Uterus (tissue), 4 donors: ENCODE data around the gene ANKRD44. TPM values are rescaled to one million over a fixed set of nuclear protein-coding genes. Genes with fewer than 3 reads are reported as not detected.
A peak's percentile ranks its signal among the peaks of the same experiment; 100 is the strongest.

Experiments
- DNase-seq, 2 donors: peaks; one replicate each; pipeline ENCODE4 v3.0.0-alpha.2; 2019 to 2020
- H3K27ac ChIP-seq, 2 donors: fragments of 200-600 bp; sonication (generic); 1 replicate in 1 of 2; 2 replicates in 1 of 2; pipeline ENCODE4 v1.5.1; 2016 to 2018
- H3K27me3 ChIP-seq, 2 donors: fragments of 200-600 bp; sonication (generic); one replicate each; pipeline ENCODE4 v1.5.1; 2018 to 2019; ENCODE audit warnings: control low read depth in 1 of 2
- H3K36me3 ChIP-seq, 2 donors: fragments of 200-600 bp; sonication (generic); one replicate each; pipeline ENCODE4 v1.5.1; 2019; ENCODE audit warnings: control low read depth in 1 of 2
- H3K4me1 ChIP-seq, 2 donors: fragments of 200-600 bp; sonication (generic); one replicate each; pipeline ENCODE4 v1.5.1; 2018 to 2019; ENCODE audit warnings: control low read depth in 1 of 2
- H3K4me3 ChIP-seq, 2 donors: fragments of 200-600 bp; sonication (generic); 1 replicate in 1 of 2; 2 replicates in 1 of 2; pipeline ENCODE4 v1.5.1; 2018 to 2019; ENCODE audit warnings: mild to moderate bottlenecking in 1 of 2
- H3K9me3 ChIP-seq, 2 donors: fragments of 200-600 bp; sonication (generic); one replicate each; pipeline ENCODE4 v1.5.1; 2019; ENCODE audit warnings: control low read depth in 1 of 2
- POLR2A ChIP-seq, 2 donors: fragments of 450-650 bp; IDR thresholded peaks; one replicate each; pipeline ENCODE4 v1.6.1; 2016; ENCODE audit warnings: antibody characterized with exemption in 2 of 2, mild to moderate bottlenecking in 1 of 2, moderate library complexity in 1 of 2
- intact Hi-C: fragments of 100-400 bp; cut with DNase I; formaldehyde crosslinking; loops from one replicate; pipeline ENCODE4 v1.15.1; 2023; ENCODE audit warnings: low total_unique reads
- total RNA-seq, 4 donors: library from RNA; depleted of rRNA in 3 of 4; stranded (reverse); fragments of >200 nt in 3 of 4; gene quantifications; one replicate each; pipeline versions ENCODE4 v1.1.0 to v1.2.4, GENCODE V29; 2014 to 2023
- TF ChIP-seq, protein P1 (sequence below), 4 experiments: fragments of 200-600 bp in 2 of 4; fragments of 450-650 bp in 2 of 4; sonication (generic) in 2 of 4; IDR thresholded peaks; one replicate each; pipeline ENCODE4 v1.5.1; 2016 to 2019; ENCODE audit warnings: antibody characterized with exemption in 4 of 4, mild to moderate bottlenecking in 2 of 4, moderate library complexity in 1 of 4
- donor health status: DM: yes; HTN: yes; CAD: no.

ANKRD44 gene
- total RNA-seq, 4 donors from 2014 or later, result 14.4 to 71.5 (median 23.2) TPM

DNA sequence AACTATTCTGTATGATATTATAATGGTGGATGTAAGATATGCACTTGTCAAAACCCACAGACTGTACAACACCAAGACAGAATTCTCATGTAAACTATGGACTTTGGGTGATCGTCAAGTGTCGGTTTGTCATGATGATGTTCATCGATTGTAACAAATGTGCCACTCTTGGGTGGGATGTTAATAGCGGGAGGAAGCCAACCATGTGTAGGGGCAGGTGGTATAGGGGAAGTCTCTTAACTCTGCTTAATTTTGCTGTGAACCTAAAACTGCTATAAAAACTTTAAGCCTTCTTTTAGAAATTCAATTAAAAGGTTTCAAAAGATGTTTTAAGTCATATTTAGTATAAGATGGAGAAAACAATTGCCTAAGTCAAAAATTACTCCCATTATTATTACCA is 139.0 kb downstream of the ANKRD44 start:
- intact Hi-C loops, result no loop called here
- no peak overlapping the region for H3K4me3 ChIP-seq

DNA sequence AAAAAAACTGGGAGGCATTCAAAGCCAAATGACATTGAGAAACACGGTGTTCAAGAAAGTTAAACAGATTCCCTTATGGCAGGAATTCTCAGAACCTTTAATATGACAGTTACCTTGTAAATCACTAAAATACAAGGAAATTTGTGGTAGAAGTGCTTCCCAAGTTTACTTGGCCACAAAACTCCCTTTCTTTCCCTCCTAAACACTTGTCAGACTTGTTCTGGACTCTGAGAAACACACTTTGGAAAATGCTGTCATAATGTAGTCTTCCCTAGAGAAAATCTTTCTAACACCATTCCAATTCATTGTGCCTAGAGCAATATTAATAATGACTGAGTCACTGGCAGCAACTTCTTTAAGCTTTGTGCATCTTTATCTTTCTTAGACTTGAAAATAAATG is 140.4 kb downstream of the ANKRD44 start:
- Histone ChIP-seq H3K27me3 (no peaks in the 10 kb centered on the region), H3K4me3 (no peak overlapping the region), H3K36me3 (no peaks in the 10 kb centered on the region), H3K4me1 (no peaks in the 10 kb centered on the region), H3K9me3 (no peaks in the 10 kb centered on the region), H3K27ac (no peak overlapping the region)
- intact Hi-C loops, result no loop called here
- TF ChIP-seq POLR2A (IDR thresholded peaks at IDR 0.05), result no peak
- TF ChIP-seq, protein P1, sequence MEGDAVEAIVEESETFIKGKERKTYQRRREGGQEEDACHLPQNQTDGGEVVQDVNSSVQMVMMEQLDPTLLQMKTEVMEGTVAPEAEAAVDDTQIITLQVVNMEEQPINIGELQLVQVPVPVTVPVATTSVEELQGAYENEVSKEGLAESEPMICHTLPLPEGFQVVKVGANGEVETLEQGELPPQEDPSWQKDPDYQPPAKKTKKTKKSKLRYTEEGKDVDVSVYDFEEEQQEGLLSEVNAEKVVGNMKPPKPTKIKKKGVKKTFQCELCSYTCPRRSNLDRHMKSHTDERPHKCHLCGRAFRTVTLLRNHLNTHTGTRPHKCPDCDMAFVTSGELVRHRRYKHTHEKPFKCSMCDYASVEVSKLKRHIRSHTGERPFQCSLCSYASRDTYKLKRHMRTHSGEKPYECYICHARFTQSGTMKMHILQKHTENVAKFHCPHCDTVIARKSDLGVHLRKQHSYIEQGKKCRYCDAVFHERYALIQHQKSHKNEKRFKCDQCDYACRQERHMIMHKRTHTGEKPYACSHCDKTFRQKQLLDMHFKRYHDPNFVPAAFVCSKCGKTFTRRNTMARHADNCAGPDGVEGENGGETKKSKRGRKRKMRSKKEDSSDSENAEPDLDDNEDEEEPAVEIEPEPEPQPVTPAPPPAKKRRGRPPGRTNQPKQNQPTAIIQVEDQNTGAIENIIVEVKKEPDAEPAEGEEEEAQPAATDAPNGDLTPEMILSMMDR (IDR thresholded peaks at IDR 0.05), result no peak
- DNase-seq, result no peak

More for the DNA sequence above, 139.0 kb downstream of the ANKRD44 start:
- Histone ChIP-seq H3K4me1 (no peaks in the 10 kb centered on the region), H3K27ac (no peak overlapping the region), H3K36me3 (no peaks in the 10 kb centered on the region), H3K9me3 (no peaks in the 10 kb centered on the region), H3K27me3 (no peaks in the 10 kb centered on the region)
- no peak for DNase-seq
- TF ChIP-seq, protein P1 (IDR thresholded peaks at IDR 0.05), result no peak
- no peak for TF ChIP-seq POLR2A (IDR thresholded peaks at IDR 0.05)

DNA sequence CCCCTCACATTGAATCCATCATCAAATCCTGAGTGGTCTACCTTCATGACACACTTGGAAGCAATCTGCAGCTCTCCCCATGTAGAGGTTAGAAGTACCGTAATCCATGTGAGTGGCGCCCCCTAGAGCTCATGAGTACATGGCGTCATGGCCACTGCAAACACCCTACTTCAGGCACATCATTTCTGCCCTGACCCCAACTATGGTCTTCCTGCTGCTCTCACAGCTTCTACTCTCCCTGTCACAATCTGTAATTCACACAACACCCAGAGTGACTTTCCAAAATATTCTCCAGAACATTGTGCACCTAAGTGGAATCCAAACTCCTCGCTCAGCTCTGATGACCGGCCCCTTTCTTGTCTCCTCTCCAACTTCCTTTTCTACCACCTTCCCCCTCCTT is 141.9 kb downstream of the ANKRD44 start:
- no peak for TF ChIP-seq POLR2A (IDR thresholded peaks at IDR 0.05)
- TF ChIP-seq, protein P1 (IDR thresholded peaks at IDR 0.05), result peak in 3 of 4 experiments; percentile 16 to 28 (median 17)
- Histone ChIP-seq H3K4me1 (no peaks in the 10 kb centered on the region), H3K27me3 (no peaks in the 10 kb centered on the region), H3K9me3 (no peaks in the 10 kb centered on the region), H3K27ac (no peak overlapping the region), H3K36me3 (no peaks in the 10 kb centered on the region), H3K4me3 (no peak overlapping the region)
- intact Hi-C loops, result no loop called here
- DNase-seq, result peak; percentile 39 to 52

DNA sequence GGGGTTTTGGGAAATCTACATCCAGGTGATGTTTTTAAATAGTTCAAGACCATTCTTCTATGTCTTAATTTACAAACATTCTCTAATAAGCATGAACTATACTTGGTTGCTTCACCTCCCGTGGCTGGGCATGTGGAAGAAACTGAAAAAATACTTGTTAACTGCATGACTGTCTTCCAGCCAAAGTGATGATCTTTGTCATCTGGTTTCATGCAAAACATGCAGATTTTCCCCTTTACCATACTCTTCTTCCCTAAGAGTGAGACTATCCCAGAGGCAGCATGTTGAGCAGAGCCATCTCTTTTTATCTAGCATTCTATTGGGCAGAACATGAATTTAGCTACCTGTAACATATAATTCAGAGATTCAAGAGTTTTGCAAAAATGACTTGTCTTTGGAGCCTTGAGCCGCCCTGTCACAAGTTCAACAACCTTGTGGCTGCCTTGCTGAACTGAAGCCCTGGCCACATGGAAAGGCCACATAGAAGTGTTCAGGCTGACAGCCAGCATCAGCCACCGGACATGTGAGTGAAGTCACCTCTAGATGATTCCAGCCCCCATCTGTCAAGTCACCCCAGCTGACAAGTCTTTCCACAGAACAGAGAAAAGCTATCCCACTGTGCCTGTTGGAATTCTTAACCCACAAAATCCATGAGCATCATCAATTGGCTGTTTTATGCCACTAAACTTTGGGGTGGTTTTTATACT is 142.8 kb downstream of the ANKRD44 start:
- intact Hi-C loops, result no loop called here
- TF ChIP-seq, protein P1 (IDR thresholded peaks at IDR 0.05), result no peak
- TF ChIP-seq POLR2A (IDR thresholded peaks at IDR 0.05), result no peak
- no peaks in the 10 kb centered on the region for H3K9me3 ChIP-seq
- H3K4me1 ChIP-seq, result no peaks in the 10 kb centered on the region
- H3K4me3 ChIP-seq, result no peak overlapping the region
- H3K27me3 ChIP-seq, result no peaks in the 10 kb centered on the region
- no peak for DNase-seq
- H3K27ac ChIP-seq, result no peak overlapping the region
- no peaks in the 10 kb centered on the region for H3K36me3 ChIP-seq

DNA sequence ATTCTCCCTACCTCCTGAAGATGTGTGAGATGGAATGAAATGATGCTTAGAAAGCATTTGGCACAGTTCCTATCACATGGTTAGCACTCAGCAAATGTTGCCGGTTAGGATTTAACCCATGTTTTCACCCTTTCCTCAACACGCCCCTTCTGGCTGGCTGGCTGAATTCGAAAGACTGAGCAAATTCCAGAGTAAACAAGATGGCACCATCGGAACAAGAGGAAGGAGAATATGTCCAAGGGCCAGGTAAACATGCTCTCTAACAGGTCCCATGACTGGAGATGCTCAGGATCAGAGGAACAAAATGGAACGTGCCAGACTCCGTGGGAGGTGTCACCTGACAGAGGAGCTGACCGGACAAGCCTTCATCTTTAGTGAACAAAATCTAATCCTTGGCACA is 145.6 kb downstream of the ANKRD44 start:
- H3K4me3 ChIP-seq, result no peak overlapping the region
- H3K27me3 ChIP-seq, result no peaks in the 10 kb centered on the region
- H3K9me3 ChIP-seq, result no peaks in the 10 kb centered on the region
- H3K4me1 ChIP-seq, result no peaks in the 10 kb centered on the region
- no peak overlapping the region for H3K27ac ChIP-seq
- no peaks in the 10 kb centered on the region for H3K36me3 ChIP-seq
- intact Hi-C loops, result no loop called here
- DNase-seq, result no peak
- TF ChIP-seq, protein P1 (IDR thresholded peaks at IDR 0.05), result no peak
- TF ChIP-seq POLR2A (IDR thresholded peaks at IDR 0.05), result no peak
